22Rv1 (cell line): Measurements from ENCODE around the gene CHRDL2.

Source experiments
- ZFX ChIP-seq: fragments of 450-650 bp; IDR thresholded peaks from 2 replicates; pipeline ENCODE4 v1.6.1; 2017; ENCODE audit warnings: antibody characterized with exemption, borderline replicate concordance
- TF ChIP-seq, protein P1 (sequence below): fragments of 450-650 bp; IDR thresholded peaks from 2 replicates; pipeline ENCODE4 v1.5.1; 2017; ENCODE audit warnings: mild to moderate bottlenecking

- TF ChIP-seq, protein P1, sequence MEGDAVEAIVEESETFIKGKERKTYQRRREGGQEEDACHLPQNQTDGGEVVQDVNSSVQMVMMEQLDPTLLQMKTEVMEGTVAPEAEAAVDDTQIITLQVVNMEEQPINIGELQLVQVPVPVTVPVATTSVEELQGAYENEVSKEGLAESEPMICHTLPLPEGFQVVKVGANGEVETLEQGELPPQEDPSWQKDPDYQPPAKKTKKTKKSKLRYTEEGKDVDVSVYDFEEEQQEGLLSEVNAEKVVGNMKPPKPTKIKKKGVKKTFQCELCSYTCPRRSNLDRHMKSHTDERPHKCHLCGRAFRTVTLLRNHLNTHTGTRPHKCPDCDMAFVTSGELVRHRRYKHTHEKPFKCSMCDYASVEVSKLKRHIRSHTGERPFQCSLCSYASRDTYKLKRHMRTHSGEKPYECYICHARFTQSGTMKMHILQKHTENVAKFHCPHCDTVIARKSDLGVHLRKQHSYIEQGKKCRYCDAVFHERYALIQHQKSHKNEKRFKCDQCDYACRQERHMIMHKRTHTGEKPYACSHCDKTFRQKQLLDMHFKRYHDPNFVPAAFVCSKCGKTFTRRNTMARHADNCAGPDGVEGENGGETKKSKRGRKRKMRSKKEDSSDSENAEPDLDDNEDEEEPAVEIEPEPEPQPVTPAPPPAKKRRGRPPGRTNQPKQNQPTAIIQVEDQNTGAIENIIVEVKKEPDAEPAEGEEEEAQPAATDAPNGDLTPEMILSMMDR, result no peak
- no peak for TF ChIP-seq ZFX
Observed at GRCh38 chr11:74691755-74692154, 39.5 kb downstream of the CHRDL2 start.
